ENCODE results near the gene PHACTR3. TPM values are rescaled to one million over a fixed set of nuclear protein-coding genes. Genes with fewer than 3 reads are reported as not detected.
"Not testable (repeated sequence)": the region's sequence is repeated elsewhere in the genome, so short reads cannot be mapped to it uniquely, and the experiment has no call there.

Gene PHACTR3
- polyA plus RNA-seq, 3 donors from 2014 or later: not detected

DNA sequence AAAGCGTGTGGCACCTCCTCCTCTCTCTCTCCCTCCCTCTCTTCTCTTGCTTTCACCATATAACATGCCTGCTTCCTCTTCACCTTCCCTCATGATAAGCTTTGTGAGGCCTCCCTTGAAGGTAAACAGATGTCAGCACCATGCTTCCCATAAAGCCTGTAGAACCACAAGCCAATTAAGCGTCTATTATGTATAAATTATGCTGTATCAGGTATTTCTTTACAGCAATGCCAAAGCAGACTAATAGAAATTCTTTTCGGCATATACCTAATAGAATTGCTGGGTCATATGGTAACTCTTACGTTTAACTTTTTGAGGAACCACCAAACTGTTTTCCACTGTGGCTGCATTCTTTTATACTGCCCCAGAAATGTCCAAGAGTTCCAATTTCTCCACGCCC lies 254.1 kb downstream of the PHACTR3 start:
- H3K4me1 Mint-ChIP-seq: no peaks in the 10 kb centered on the region
- DNase-seq: no peak

DNA sequence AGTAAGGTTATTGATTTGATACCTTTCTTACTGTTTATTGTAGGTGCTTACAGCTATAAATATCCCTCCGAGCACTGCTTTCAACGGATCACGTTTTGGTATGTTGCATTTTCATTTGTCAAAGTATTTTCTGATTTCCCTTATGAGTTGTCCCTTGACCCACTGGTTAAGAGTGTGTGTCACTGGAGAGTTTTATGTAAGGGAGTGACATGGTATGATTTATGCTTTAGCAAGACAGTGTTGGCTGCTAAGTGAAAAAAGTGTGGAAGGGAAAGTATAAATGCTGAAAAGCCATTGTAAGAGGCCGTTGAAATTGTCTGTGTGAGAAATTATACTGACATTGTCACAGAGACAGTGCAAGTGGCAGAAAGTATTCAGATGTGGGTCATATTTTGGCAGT lies 257.1 kb downstream of the PHACTR3 start:
- Mint-ChIP-seq H3K9me3 (no peaks in the 10 kb centered on the region), H3K27ac (no peak overlapping the region), H3K27me3 (ENCODE audit: low read depth in 3 of 3) (peaks cover 0 to 3% (median 2%) of the 10 kb centered on the region in 3 donors), H3K36me3 (peaks cover 5 to 23% (median 22%) of the 10 kb centered on the region in 3 donors), H3K4me1 (no peaks in the 10 kb centered on the region), H3K4me3 (no peak overlapping the region)
- DNase-seq: no peak

More for the DNA sequence above, 254.1 kb downstream of the PHACTR3 start:
- Mint-ChIP-seq H3K27ac (peak overlapping the region in 1 of 6 donors; percentile 17), H3K4me3 (no peak overlapping the region), H3K9me3 (no peaks in the 10 kb centered on the region), H3K36me3 (peaks cover 10 to 29% (median 22%) of the 10 kb centered on the region in 3 donors), H3K27me3 (ENCODE audit: low read depth in 3 of 3) (peaks cover 0 to 3% (median 2%) of the 10 kb centered on the region in 3 donors)

DNA sequence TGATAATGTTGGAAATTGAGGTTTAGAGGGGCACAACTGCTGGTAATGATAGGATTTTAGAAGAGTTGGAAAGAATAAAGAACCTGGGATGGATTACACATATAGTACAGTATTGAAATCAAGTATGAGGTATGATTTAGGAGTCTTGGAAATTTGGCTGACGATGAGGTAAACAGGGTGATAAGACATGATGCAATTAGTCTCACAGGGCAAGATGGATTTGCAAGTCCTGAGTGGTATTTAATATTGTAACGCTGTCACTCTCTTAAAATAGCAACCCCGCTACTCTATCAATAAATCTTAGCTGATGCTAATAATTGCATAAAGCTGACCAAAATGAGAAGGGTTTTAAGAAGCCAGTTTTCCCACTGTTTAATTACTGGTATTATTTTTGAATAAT lies 258.7 kb downstream of the PHACTR3 start:
- H3K27ac Mint-ChIP-seq: no peak overlapping the region
- H3K27me3 Mint-ChIP-seq (ENCODE audit: low read depth in 3 of 3): peaks cover 0 to 3% (median 2%) of the 10 kb centered on the region in 3 donors
- H3K36me3 Mint-ChIP-seq: peaks cover 5 to 23% (median 18%) of the 10 kb centered on the region in 3 donors
- no peak overlapping the region for H3K4me3 Mint-ChIP-seq
- H3K9me3 Mint-ChIP-seq: no peaks in the 10 kb centered on the region
- DNase-seq: no peak
- H3K4me1 Mint-ChIP-seq: no peaks in the 10 kb centered on the region

DNA sequence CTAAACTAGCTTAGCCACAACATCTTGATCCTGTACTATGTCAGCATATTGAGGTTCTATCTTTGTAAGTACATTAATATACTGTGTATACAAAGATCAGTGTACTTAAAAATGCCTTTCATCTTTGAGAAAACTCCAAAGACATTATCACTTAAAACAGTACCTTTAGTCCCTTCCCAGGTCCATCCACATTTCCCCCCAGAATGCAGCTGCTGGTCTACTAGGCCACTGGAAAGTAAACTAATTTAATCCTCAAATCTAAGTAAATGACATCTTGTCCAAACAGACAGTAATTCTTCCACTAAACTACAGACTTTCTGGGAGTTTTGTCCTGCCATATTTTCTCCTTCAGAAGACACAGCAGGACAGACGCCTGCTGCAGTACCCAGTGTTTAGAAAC lies 260.4 kb downstream of the PHACTR3 start:
- H3K4me3 Mint-ChIP-seq: no peak overlapping the region
- no peak overlapping the region for H3K27ac Mint-ChIP-seq
- H3K9me3 Mint-ChIP-seq: no peaks in the 10 kb centered on the region
- peaks cover 0 to 3% (median 2%) of the 10 kb centered on the region in 3 donors for H3K27me3 Mint-ChIP-seq (ENCODE audit: low read depth in 3 of 3)
- H3K36me3 Mint-ChIP-seq: peaks cover 10 to 27% (median 17%) of the 10 kb centered on the region in 3 donors
- no peak for DNase-seq
- H3K4me1 Mint-ChIP-seq: no peaks in the 10 kb centered on the region

DNA sequence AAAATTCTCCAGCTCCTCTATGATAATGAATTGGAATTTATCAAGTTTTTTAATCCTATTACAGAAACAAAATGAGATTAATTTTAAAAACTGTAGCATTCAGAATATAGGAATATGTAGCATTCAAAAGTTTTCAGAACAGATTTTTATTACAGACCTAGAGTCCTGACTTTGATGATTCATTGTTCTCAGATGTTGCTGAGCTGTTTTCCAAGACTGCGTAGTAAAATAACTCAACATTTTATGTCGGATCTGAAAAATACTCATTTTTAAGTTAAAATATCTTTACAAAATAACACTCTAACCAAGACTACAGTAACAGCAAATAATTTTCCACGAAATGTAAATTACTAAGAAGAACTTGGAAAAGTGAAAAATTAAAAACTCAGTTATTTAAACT lies 262.0 kb downstream of the PHACTR3 start:
- H3K9me3 Mint-ChIP-seq: no peaks in the 10 kb centered on the region
- H3K36me3 Mint-ChIP-seq: peaks cover 10 to 21% (median 12%) of the 10 kb centered on the region in 3 donors
- no peak overlapping the region for H3K4me3 Mint-ChIP-seq
- DNase-seq: no peak
- no peaks in the 10 kb centered on the region for H3K4me1 Mint-ChIP-seq
- no peak overlapping the region for H3K27ac Mint-ChIP-seq
- H3K27me3 Mint-ChIP-seq (ENCODE audit: low read depth in 3 of 3): peaks cover 0 to 3% (median 2%) of the 10 kb centered on the region in 3 donors

DNA sequence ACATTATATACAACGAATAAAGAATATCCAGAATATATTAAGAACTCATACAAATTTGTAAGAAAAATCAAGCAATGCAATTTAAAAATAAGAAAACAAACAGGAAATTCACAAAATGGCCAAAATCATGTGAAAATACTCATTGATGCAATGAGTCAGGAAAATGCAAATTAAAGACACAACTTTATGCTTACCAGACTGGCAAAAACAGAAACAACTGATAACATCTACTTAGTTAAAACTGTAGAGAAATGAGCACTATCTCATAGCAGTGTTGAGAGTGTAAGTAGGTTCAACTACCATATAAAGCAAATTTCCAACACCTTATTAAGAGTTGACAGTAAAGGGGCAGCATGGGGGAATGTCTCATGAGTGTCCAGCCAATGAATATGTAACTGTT lies 266.8 kb downstream of the PHACTR3 start:
- Mint-ChIP-seq H3K27ac (no peak overlapping the region), H3K4me1 (no peaks in the 10 kb centered on the region), H3K9me3 (no peaks in the 10 kb centered on the region), H3K4me3 (no peak overlapping the region), H3K27me3 (ENCODE audit: low read depth in 3 of 3) (no peaks in the 10 kb centered on the region), H3K36me3 (peaks cover 5 to 11% (median 10%) of the 10 kb centered on the region in 3 donors)
- DNase-seq: no peak

DNA sequence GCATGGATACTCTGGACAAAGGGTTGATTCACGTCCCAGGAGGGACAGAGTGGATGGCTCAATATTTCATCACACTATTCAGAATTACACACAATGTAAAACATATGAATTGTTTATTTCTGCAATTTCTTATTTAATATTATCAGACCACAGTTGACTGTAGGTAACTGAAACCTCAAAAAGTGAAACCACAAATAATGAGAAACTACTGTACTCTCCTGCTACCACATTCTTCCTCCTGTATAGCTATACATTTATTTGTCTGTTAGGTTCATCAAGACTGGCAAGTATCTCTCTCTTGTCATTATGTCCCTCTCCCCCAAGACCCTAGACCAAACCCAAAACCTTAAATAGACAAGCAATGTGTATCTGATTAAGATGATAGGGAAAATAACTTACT lies 269.1 kb downstream of the PHACTR3 start:
- H3K4me3 Mint-ChIP-seq: no peak overlapping the region
- no peaks in the 10 kb centered on the region for H3K4me1 Mint-ChIP-seq
- no peak overlapping the region for H3K27ac Mint-ChIP-seq
- H3K36me3 Mint-ChIP-seq: peaks cover 9 to 20% (median 19%) of the 10 kb centered on the region in 3 donors
- DNase-seq: no peak
- no peaks in the 10 kb centered on the region for H3K9me3 Mint-ChIP-seq
- peaks cover 0 to 2% (median 0%) of the 10 kb centered on the region in 3 donors for H3K27me3 Mint-ChIP-seq (ENCODE audit: low read depth in 3 of 3)

DNA sequence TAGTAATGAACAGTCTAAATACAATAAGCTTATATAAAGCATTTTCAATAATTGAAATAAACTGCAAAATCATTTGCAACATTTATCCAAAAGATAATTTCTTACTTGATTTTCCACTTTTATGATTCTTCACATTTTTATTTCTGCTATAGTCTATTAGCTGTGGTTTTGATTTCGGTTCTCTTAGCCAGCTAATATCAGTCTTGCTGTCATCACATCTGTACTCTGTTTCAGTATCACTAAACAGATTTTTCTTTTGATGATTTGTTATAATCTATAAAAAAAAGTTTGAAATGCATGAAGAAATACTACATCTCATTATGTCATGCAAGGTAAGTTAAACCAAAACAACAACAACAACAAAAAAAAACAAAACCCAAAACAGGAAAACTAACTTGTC lies 275.9 kb downstream of the PHACTR3 start:
- DNase-seq: no peak
- peaks cover 10 to 32% (median 28%) of the 10 kb centered on the region in 3 donors for H3K36me3 Mint-ChIP-seq
- no peak overlapping the region for H3K4me3 Mint-ChIP-seq
- no peaks in the 10 kb centered on the region for H3K4me1 Mint-ChIP-seq
- H3K9me3 Mint-ChIP-seq: no peaks in the 10 kb centered on the region
- peaks cover 0 to 2% (median 0%) of the 10 kb centered on the region in 3 donors for H3K27me3 Mint-ChIP-seq (ENCODE audit: low read depth in 3 of 3)
- no peak overlapping the region for H3K27ac Mint-ChIP-seq

DNA sequence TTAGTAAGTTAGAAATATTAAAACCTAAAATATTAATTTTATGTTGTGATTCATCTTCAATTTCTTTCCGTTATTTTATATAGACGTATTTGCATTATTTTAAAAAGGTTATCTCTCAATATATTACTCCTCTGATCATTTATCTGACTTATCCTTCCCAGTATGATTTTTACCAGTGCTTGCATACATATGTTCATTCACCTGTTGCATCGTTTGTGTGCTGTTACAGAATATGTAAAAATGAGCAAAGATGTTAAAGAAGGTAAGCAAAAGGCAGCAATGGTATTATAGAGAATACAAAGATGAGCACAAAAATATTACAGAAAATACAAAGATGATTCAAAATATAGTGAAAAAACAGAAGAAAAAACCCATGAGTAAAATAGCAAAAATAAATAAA lies 280.2 kb downstream of the PHACTR3 start:
- H3K36me3 Mint-ChIP-seq: peaks cover under 1 to 15% (median 15%) of the 10 kb centered on the region in 3 donors
- H3K4me3 Mint-ChIP-seq: no peak overlapping the region
- no peak overlapping the region for H3K27ac Mint-ChIP-seq
- H3K27me3 Mint-ChIP-seq (ENCODE audit: low read depth in 3 of 3): no peaks in the 10 kb centered on the region
- no peak for DNase-seq
- H3K4me1 Mint-ChIP-seq: no peaks in the 10 kb centered on the region
- H3K9me3 Mint-ChIP-seq: no peaks in the 10 kb centered on the region

DNA sequence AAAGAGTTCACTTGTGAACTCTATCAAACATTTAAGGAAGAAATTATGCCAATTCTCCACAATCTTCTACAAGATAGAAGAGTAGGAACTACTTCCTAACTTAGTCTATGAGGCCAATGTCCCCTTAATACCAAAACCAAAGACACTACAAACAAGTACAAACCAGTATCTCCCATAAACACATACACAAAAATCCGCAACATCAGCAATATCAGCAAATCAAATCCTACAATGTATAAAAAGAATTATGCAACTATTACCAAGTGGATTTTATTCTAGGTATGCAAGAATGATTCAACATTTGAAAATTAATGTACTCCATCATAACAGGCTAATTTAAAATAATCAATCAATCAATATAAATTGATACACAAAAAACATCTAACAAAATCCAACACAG lies 283.7 kb downstream of the PHACTR3 start:
- no peaks in the 10 kb centered on the region for H3K4me1 Mint-ChIP-seq
- H3K9me3 Mint-ChIP-seq: no peaks in the 10 kb centered on the region
- H3K27ac Mint-ChIP-seq: no peak overlapping the region
- no peak for DNase-seq
- H3K4me3 Mint-ChIP-seq: no peak overlapping the region
- H3K27me3 Mint-ChIP-seq (ENCODE audit: low read depth in 3 of 3): no peaks in the 10 kb centered on the region
- H3K36me3 Mint-ChIP-seq: peaks cover 0 to 31% (median 22%) of the 10 kb centered on the region in 3 donors

DNA sequence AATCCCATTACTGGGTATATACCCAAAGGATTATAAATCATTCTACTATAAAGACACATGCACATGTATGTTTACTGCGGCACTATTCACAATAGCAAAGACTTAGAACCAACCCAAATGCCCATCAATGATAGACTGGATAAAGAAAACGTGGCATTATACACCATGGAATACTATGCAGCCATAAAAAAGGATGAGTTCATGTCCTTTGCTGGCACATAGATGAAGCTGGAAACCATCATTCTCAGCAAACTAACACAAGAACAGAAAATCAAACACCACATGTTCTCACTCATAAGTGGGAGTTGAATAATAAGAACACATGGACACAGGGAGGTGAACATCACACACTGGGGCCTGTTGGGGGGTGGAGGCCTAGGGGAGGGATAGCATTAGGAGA lies 285.7 kb downstream of the PHACTR3 start:
- H3K4me3 Mint-ChIP-seq; H3K27me3 Mint-ChIP-seq (ENCODE audit: low read depth in 3 of 3); H3K4me1 Mint-ChIP-seq; H3K27ac Mint-ChIP-seq; DNase-seq; H3K9me3 Mint-ChIP-seq: not testable (repeated sequence)
- H3K36me3 Mint-ChIP-seq: peaks cover 0 to 22% (median 16%) of the 10 kb centered on the region in 3 donors

DNA sequence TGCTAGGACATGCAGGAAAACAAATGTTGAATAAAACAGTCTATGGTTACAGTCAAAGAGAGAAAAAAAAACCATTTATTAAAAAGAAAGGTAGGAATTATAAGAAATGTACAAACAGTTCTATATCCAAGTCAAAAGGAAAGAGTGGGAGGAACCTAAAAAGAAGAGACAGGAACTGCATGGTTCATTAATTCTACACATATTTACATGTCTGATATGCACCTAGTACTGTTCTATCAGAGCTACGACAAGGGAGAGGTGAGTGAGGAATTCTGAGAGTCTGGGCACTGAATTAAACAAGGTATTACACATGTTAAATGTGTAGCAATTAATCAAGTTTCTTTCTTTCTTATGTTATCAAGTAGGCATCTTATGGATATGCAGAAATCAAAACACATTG lies 287.2 kb downstream of the PHACTR3 start:
- Mint-ChIP-seq H3K27me3 (ENCODE audit: low read depth in 3 of 3) (peaks cover 0 to 2% (median 0%) of the 10 kb centered on the region in 3 donors), H3K4me1 (no peaks in the 10 kb centered on the region), H3K4me3 (no peak overlapping the region), H3K9me3 (no peaks in the 10 kb centered on the region), H3K36me3 (peaks cover 0 to 25% (median 11%) of the 10 kb centered on the region in 3 donors), H3K27ac (no peak overlapping the region)
- DNase-seq: no peak

DNA sequence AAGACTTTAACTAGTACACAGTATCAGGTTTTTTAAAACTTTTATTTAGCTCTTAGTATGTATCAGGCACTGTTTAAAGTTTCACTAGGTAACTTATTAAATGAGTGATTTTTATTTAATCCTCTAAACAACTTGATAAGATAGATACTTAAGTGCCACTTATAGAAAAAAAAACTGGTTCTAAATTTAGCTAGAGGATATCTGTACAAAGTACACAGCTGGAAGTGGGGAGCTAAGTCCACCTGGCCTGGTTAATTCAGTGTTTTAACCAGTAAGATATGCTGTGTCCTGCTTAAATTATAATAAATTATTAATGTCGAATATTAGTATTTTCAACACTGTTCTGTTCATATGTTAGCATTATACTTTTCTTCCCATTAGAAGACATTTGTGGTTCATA lies 291.6 kb downstream of the PHACTR3 start:
- no peak for DNase-seq
- H3K27me3 Mint-ChIP-seq (ENCODE audit: low read depth in 3 of 3): peaks cover 0 to 2% (median 0%) of the 10 kb centered on the region in 3 donors
- H3K36me3 Mint-ChIP-seq: peaks cover 2 to 21% (median 11%) of the 10 kb centered on the region in 3 donors
- H3K27ac Mint-ChIP-seq: no peak overlapping the region
- H3K4me3 Mint-ChIP-seq: no peak overlapping the region
- no peaks in the 10 kb centered on the region for H3K9me3 Mint-ChIP-seq
- H3K4me1 Mint-ChIP-seq: no peaks in the 10 kb centered on the region
